Colonic mucosa (tissue), 4 donors: Measurements from ENCODE around the gene TMSB10. TPM values are rescaled to one million over a fixed set of nuclear protein-coding genes. Genes with fewer than 3 reads are reported as not detected.

Experiments used
- DNase-seq: peaks from one replicate; pipeline ENCODE4 v3.0.0-alpha.2; 2020
- H3K27ac ChIP-seq: fragments of 200-600 bp; one replicate; pipeline ENCODE4 v1.8.0; 2021
- H3K27me3 ChIP-seq: fragments of 200-600 bp; one replicate; pipeline ENCODE4 v1.8.0; 2021
- H3K36me3 ChIP-seq: fragments of 200-600 bp; one replicate; pipeline ENCODE4 v1.8.0; 2021
- H3K4me1 ChIP-seq: fragments of 200-600 bp; one replicate; pipeline ENCODE4 v1.8.0; 2021; ENCODE audit warnings: mild to moderate bottlenecking
- H3K4me3 ChIP-seq: fragments of 200-600 bp; one replicate; pipeline ENCODE4 v1.8.0; 2021
- H3K9ac ChIP-seq, 2 donors: one replicate each; pipeline ENCODE4 v1.7.0; 2013; ENCODE audit warnings: control low read depth in 2 of 2, low read depth in 2 of 2, low read length in 2 of 2
- H3K9me3 ChIP-seq: fragments of 200-600 bp; one replicate; pipeline ENCODE4 v1.8.0; 2021
- intact Hi-C: fragments of 100-400 bp; cut with DNase I; formaldehyde crosslinking; loops from one replicate; pipeline ENCODE4 v1.14.1; 2022
- total RNA-seq, 2 donors: library from RNA; stranded (reverse); fragmentation: NEBNext Ultra II Directional in 1 of 2; extraction: Animal tissue kit (Norgen Biotek cat#: 25700) in 1 of 2; gene quantifications; one replicate each; pipeline ENCODE4 v1.2.1, GENCODE V29; 2021
- TF ChIP-seq, protein P1 (sequence below): fragments of 200-600 bp; IDR thresholded peaks from one replicate; pipeline ENCODE4 v1.8.0; 2022; ENCODE audit warnings: antibody characterized with exemption, mild to moderate bottlenecking
- donor health status: healthy.
- donor health status: DM: no; HTN: no; CAD: no.
- donor health status: DM: no; HTN: no; CAD: no.

Gene TMSB10
- total RNA-seq, 2 donors from 2014 or later, result 2,226 to 3,150 TPM

DNA sequence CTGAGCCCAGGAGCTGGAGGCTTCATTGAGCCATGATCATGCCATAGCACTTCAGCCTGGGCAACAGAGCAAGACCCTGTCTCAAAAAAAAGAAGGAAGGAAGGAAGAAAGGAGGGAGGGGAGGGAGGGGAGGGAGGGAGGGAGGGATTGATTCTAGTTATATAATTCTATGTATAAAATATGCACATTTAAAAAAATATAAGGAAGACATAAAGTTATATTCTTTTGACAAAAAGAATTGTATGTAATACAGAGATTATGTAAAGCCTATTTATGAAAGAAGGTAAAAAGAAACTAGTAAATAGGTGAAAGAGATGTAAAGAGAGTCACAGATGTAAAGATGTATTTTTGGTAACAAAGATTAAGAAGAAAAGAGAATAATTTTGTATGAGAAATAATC, 17.6 kb downstream of the TMSB10 start:
- no peaks in the 10 kb centered on the region for H3K4me1 ChIP-seq
- H3K4me3 ChIP-seq, result no peak overlapping the region
- peak overlapping the region; percentile 60 for H3K27ac ChIP-seq
- DNase-seq, result no peak
- intact Hi-C loops, result loop anchor here (10.0 kb wide), 1 partner anchor 372 kb away; no protein-coding TSS in a partner anchor
- no peaks in the 10 kb centered on the region for H3K9me3 ChIP-seq
- TF ChIP-seq, protein P1, sequence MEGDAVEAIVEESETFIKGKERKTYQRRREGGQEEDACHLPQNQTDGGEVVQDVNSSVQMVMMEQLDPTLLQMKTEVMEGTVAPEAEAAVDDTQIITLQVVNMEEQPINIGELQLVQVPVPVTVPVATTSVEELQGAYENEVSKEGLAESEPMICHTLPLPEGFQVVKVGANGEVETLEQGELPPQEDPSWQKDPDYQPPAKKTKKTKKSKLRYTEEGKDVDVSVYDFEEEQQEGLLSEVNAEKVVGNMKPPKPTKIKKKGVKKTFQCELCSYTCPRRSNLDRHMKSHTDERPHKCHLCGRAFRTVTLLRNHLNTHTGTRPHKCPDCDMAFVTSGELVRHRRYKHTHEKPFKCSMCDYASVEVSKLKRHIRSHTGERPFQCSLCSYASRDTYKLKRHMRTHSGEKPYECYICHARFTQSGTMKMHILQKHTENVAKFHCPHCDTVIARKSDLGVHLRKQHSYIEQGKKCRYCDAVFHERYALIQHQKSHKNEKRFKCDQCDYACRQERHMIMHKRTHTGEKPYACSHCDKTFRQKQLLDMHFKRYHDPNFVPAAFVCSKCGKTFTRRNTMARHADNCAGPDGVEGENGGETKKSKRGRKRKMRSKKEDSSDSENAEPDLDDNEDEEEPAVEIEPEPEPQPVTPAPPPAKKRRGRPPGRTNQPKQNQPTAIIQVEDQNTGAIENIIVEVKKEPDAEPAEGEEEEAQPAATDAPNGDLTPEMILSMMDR, result no peak
- no peaks in the 10 kb centered on the region for H3K27me3 ChIP-seq
- H3K9ac ChIP-seq, result no peak overlapping the region
- no peaks in the 10 kb centered on the region for H3K36me3 ChIP-seq

- Histone ChIP-seq H3K36me3 (no peaks in the 10 kb centered on the region), H3K27ac (peak overlapping the region; percentile 60), H3K4me1 (no peaks in the 10 kb centered on the region), H3K27me3 (no peaks in the 10 kb centered on the region), H3K9me3 (no peaks in the 10 kb centered on the region), H3K9ac (peak overlapping the region in 1 of 2 donors; percentile 48), H3K4me3 (no peak overlapping the region)
- peak; percentile 67 for DNase-seq
- TF ChIP-seq, protein P1, result no peak
- intact Hi-C loops, result loop anchor here (5.0 to 10.0 kb wide), 3 partner anchors 88 to 432 kb away; no protein-coding TSS in a partner anchor
These were observed 19.0 kb downstream of the TMSB10 start for GRCh38 chr2:84924173-84925106.

GRCh38 chr2:84925336-84925723, 19.9 kb downstream of the TMSB10 start:
- intact Hi-C loops, result loop anchor here (5.0 to 10.0 kb wide), 3 partner anchors 87 to 433 kb away; no protein-coding TSS in a partner anchor
- H3K4me3 ChIP-seq, result no peak overlapping the region
- no peak for DNase-seq
- no peaks in the 10 kb centered on the region for H3K9me3 ChIP-seq
- H3K27me3 ChIP-seq, result no peaks in the 10 kb centered on the region
- TF ChIP-seq, protein P1, result no peak
- peak overlapping the region; percentile 46 for H3K27ac ChIP-seq
- peak overlapping the region in 1 of 2 donors; percentile 42 for H3K9ac ChIP-seq
- no peaks in the 10 kb centered on the region for H3K36me3 ChIP-seq
- H3K4me1 ChIP-seq, result no peaks in the 10 kb centered on the region

DNA sequence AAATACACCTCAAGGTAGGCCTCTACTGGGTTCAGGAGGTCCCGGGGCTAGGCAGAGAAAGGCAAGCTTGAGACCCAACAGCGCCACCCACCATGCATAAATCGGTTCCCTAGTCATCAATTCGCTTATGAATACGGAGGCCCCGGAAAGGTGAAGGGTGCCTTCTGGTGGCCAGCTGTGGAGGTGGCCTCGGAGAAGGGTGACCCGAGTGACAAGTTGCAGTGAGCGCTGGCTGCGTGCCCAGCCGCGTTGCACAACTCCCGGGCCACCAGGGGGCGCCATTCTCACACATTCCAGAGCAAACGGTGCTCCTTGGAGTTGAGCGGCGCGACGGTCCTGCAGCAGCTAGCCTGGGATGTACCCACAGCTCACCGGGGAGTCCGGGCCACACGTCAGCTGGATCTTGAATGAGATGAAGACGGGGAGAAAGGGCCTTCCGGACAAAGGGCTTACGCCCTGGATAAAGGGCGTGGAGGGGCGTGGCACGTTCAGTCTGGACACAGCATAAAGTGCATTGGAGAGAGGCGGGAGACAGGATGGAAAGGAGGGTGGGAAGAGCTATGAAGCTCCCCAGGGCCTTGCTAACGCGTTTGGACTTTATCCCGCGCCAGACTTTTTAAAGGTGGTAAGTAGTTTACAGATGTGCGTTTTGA, 20.4 kb downstream of the TMSB10 start:
- TF ChIP-seq, protein P1, result peak; percentile 99
- Histone ChIP-seq H3K4me3 (peak overlapping the region; percentile 29), H3K4me1 (no peaks in the 10 kb centered on the region), H3K9me3 (no peaks in the 10 kb centered on the region), H3K36me3 (no peaks in the 10 kb centered on the region), H3K9ac (peak overlapping the region; percentile 6 to 42), H3K27me3 (no peaks in the 10 kb centered on the region), H3K27ac (peak overlapping the region; percentile 46)
- DNase-seq, result peak; percentile 100
- intact Hi-C loops, result loop anchor here (5.0 to 10.0 kb wide), 3 partner anchors 86 to 434 kb away; no protein-coding TSS in a partner anchor

GRCh38 chr2:84927275-84927627, 21.8 kb downstream of the TMSB10 start:
- DNase-seq, result no peak
- TF ChIP-seq, protein P1, result no peak
- H3K4me1 ChIP-seq, result no peaks in the 10 kb centered on the region
- no peak overlapping the region for H3K4me3 ChIP-seq
- intact Hi-C loops, result loop anchor here (5.0 to 10.0 kb wide), 3 partner anchors 85 to 435 kb away; no protein-coding TSS in a partner anchor
- no peaks in the 10 kb centered on the region for H3K27me3 ChIP-seq
- H3K36me3 ChIP-seq, result no peaks in the 10 kb centered on the region
- no peak overlapping the region for H3K9ac ChIP-seq
- H3K9me3 ChIP-seq, result no peaks in the 10 kb centered on the region
- no peak overlapping the region for H3K27ac ChIP-seq
